Esophagus squamous epithelium (tissue), 5 donors: ENCODE results near the gene REV3L. TPM values are rescaled to one million over a fixed set of nuclear protein-coding genes. Genes with fewer than 3 reads are reported as not detected.

Experiments used
- DNase-seq: peaks from one replicate; lab custom pipeline; 2025; lab: John Stamatoyannopoulos, UW
- H3K27ac ChIP-seq, 4 donors: fragments of 200-600 bp; sonication (generic); one replicate each; pipeline ENCODE4 v1.5.1; 2016 to 2019; ENCODE audit warnings: mild to moderate bottlenecking in 1 of 4
- H3K27me3 ChIP-seq, 4 donors: fragments of 200-600 bp; sonication (generic); 1 replicate in 3 of 4; 2 replicates in 1 of 4; pipeline versions ENCODE4 v1.5.1 to v1.6.0; 2017 to 2021; ENCODE audit warnings: antibody characterized with exemption in 1 of 4
- H3K36me3 ChIP-seq, 3 donors: fragments of 200-600 bp; sonication (generic); one replicate each; pipeline ENCODE4 v1.5.1; 2016 to 2019
- H3K4me1 ChIP-seq, 3 donors: fragments of 200-600 bp; sonication (generic); one replicate each; pipeline ENCODE4 v1.5.1; 2017 to 2019
- H3K4me3 ChIP-seq, 4 donors: fragments of 200-600 bp; sonication (generic); 1 replicate in 3 of 4; 2 replicates in 1 of 4; pipeline ENCODE4 v1.5.1; 2016 to 2019; ENCODE audit warnings: mild to moderate bottlenecking in 2 of 4, moderate library complexity in 1 of 4
- H3K9me3 ChIP-seq, 3 donors: fragments of 200-600 bp; sonication (generic); one replicate each; pipeline ENCODE4 v1.5.1; 2016 to 2019
- POLR2A ChIP-seq, 4 donors: fragments of 450-650 bp; IDR thresholded peaks; one replicate each; pipeline ENCODE4 v1.6.1; 2017; ENCODE audit warnings: antibody characterized with exemption in 4 of 4, mild to moderate bottlenecking in 4 of 4, moderate library complexity in 3 of 4
- WGBS, 2 donors: methylation state at CpG; one replicate each; pipeline ENCODE4 v1.1.5; 2018; 5-methylcytosine and 5-hydroxymethylcytosine counted together
- intact Hi-C: fragments of 100-400 bp; cut with DNase I; formaldehyde crosslinking; loops from one replicate; pipeline ENCODE4 v1.15.0; 2022
- total RNA-seq, 4 donors: library from RNA; depleted of rRNA; stranded (reverse); fragments of >200 nt; gene quantifications; one replicate each; pipeline ENCODE4 v1.1.0, GENCODE V29; 2016
- TF ChIP-seq, protein P1 (sequence below), 6 experiments: fragments of 450-650 bp in 4 of 6; fragments of 200-600 bp in 2 of 6; sonication (generic) in 2 of 6; IDR thresholded peaks; one replicate each; pipeline ENCODE4 v1.5.1; 2016 to 2019; ENCODE audit warnings: antibody characterized with exemption in 6 of 6, mild to moderate bottlenecking in 4 of 6, moderate library complexity in 4 of 6
- donor health status: DM: yes; HTN: yes; CAD: no.

REV3L gene
- total RNA-seq, 4 donors from 2014 or later, result 7.0 to 47.1 (median 18.8) TPM

DNA sequence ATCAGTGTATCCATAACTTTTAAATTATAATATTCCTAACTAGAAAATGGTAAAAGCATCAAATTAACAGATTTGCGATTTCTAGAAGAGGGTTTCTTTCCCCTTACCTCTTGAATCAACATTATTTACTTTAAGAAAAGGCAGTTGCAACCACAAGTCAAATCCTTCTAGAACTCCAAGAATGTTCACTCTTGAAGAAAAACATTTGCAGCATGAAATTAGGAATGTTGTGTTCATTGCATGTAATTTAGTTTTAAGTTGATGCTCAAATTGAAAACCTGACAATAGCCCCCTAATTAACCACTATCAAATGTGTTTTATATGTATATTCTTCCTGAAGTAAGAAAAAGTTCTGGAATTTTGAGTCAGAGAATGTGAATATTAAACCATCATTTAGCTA is 2.3 kb upstream of the REV3L start:
- no peak overlapping the region for H3K4me3 ChIP-seq
- no peak for DNase-seq
- intact Hi-C loops, result loop anchor here (10.0 kb wide), 2 partner anchors 69 to 231 kb away; a partner anchor contains a TSS
- no peaks in the 10 kb centered on the region for H3K27me3 ChIP-seq
- H3K9me3 ChIP-seq, result no peaks in the 10 kb centered on the region
- TF ChIP-seq, protein P1, sequence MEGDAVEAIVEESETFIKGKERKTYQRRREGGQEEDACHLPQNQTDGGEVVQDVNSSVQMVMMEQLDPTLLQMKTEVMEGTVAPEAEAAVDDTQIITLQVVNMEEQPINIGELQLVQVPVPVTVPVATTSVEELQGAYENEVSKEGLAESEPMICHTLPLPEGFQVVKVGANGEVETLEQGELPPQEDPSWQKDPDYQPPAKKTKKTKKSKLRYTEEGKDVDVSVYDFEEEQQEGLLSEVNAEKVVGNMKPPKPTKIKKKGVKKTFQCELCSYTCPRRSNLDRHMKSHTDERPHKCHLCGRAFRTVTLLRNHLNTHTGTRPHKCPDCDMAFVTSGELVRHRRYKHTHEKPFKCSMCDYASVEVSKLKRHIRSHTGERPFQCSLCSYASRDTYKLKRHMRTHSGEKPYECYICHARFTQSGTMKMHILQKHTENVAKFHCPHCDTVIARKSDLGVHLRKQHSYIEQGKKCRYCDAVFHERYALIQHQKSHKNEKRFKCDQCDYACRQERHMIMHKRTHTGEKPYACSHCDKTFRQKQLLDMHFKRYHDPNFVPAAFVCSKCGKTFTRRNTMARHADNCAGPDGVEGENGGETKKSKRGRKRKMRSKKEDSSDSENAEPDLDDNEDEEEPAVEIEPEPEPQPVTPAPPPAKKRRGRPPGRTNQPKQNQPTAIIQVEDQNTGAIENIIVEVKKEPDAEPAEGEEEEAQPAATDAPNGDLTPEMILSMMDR (IDR thresholded peaks at IDR 0.05), result no peak
- TF ChIP-seq POLR2A (IDR thresholded peaks at IDR 0.05), result no peak
- peak overlapping the region in 3 of 4 donors; percentile 96 to 100 (median 100) for H3K27ac ChIP-seq
- H3K4me1 ChIP-seq, result peaks cover 10 to 32% (median 14%) of the 10 kb centered on the region in 3 donors
- H3K36me3 ChIP-seq, result no peaks in the 10 kb centered on the region
- 65 to 83% methylated on average over 1 of the region's 1 CpG for WGBS, 2 donors

DNA sequence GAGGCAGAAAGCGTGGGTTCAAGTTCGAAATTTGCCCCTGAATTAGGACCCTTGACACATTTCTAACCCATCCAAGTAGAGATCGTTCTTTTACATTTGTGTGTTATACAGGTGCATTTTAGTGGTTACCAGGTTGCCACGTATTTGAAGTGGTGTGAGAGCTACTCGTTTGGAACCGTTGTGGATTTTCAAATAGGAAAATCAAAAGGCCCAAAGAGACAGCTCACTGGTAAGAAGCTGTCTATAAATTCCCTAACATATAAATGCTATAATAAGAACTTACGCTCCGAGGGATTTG is 1.6 kb upstream of the REV3L start:
- H3K4me3 ChIP-seq, result peak overlapping the region; percentile 79 to 99 (median 94)
- intact Hi-C loops, result loop anchor here (10.0 kb wide), 2 partner anchors 70 to 230 kb away; a partner anchor contains a TSS
- peaks cover 10 to 40% (median 19%) of the 10 kb centered on the region in 3 donors for H3K4me1 ChIP-seq
- H3K9me3 ChIP-seq, result no peaks in the 10 kb centered on the region
- WGBS, 2 donors, result 18 to 27% methylated on average over 8 of the region's 8 CpGs
- H3K27ac ChIP-seq, result peak overlapping the region; percentile 96 to 100 (median 100)
- TF ChIP-seq, protein P1 (IDR thresholded peaks at IDR 0.05), result no peak
- TF ChIP-seq POLR2A (IDR thresholded peaks at IDR 0.05), result no peak
- H3K27me3 ChIP-seq, result no peaks in the 10 kb centered on the region
- no peaks in the 10 kb centered on the region for H3K36me3 ChIP-seq
- DNase-seq, result no peak

DNA sequence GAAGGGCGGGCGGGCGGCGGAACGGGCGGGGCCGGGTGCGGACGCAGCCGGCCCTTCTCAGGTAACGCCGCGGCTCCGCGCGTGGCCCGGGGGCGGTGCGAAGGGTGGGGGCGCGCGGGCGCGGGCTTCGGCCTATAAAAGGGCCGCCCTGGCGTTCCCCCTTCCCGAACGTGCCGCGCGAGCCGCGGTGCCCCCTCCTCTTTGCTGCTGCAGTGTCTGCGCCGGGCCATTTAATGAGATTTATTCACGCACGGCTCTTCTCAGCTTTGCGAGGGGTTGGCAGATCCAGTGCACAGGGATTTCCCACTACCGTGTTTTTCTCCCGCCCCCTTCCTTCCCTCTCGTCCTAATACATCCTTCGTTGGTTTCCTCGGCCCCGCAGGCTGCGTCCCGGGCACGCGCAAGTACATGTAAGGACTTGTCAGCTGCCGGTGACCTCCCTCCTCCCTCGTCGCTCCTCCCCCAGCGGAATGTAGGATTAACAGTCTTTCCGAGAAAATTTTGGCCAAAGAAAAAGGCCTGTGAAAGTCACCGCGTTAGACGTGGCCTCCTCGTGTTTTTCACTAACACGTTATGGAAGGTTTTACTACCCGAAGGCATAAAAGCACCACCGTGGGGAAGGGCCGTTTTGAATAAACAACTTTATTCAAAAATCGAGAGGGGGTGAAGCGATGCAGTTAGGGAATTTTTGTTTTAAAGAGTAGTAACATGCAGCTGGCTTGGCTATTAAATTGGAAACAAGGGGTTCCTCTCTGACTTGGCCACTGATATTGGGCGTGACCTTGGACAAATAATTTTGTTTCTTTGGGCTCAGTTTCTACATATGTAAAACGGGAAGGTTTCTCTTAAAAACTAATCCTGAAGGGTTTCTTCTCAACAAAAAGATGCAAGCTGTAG is 966 bp upstream of the REV3L start:
- H3K9me3 ChIP-seq, result no peaks in the 10 kb centered on the region
- peak; percentile 67 for DNase-seq
- no peaks in the 10 kb centered on the region for H3K27me3 ChIP-seq
- intact Hi-C loops, result loop anchor here (10.0 kb wide), 2 partner anchors 71 to 229 kb away; a partner anchor contains a TSS
- H3K36me3 ChIP-seq, result no peaks in the 10 kb centered on the region
- peak overlapping the region; percentile 79 to 99 (median 94) for H3K4me3 ChIP-seq
- peak overlapping the region; percentile 96 to 100 (median 100) for H3K27ac ChIP-seq
- TF ChIP-seq POLR2A (IDR thresholded peaks at IDR 0.05), result peak in 2 of 4 donors; percentile 61 to 84
- TF ChIP-seq, protein P1 (IDR thresholded peaks at IDR 0.05), result peak in 1 of 6 experiments; percentile 10
- peaks cover 10 to 46% (median 19%) of the 10 kb centered on the region in 3 donors for H3K4me1 ChIP-seq
- WGBS, 2 donors, result 0% methylated on average over 27 to 29 of the region's 66 CpGs

DNA sequence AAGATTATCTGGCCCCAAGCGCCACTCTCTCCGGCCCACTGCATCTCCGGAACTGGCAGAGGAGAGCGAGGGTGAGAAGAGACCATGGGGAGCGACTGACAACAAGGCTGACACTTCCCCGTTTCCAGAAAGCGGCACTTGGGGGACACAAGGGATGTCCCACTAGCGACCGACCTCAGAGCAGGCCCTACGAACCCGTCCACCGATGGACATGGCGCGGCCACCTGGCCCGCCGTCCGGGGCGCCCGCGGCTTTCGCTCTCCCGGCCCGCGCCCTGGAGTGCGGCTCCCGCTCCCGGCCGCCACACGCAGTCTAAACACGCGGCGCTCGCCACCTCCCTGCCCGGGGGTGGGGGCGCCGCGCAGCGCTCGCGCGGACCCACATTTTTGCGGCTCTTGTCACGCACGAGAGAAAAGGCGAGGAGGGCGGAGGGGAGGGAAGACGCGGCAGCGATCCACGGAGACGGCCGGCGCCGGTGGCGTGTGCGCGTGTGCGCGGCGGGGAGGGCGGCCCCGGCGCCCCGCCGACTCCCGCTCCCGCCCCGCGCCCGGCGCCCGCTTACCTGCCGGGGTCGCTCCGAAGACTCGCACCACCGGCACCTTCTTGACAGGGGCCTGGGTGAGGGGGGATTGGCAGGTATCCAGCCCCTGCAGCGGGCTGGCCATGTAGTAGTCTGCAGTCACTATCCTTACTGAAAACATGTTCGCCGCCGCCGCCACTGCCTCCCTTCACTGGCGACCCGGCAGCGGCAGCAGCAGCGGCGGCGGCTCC is 645 bp downstream of the REV3L start:
- peak overlapping the region; percentile 79 to 99 (median 94) for H3K4me3 ChIP-seq
- peaks cover 14 to 62% (median 29%) of the 10 kb centered on the region in 3 donors for H3K4me1 ChIP-seq
- TF ChIP-seq POLR2A (IDR thresholded peaks at IDR 0.05), result peak in 1 of 4 donors; percentile 37
- TF ChIP-seq, protein P1 (IDR thresholded peaks at IDR 0.05), result no peak
- WGBS, 2 donors, result 0% methylated on average over 3 of the region's 88 CpGs; no CpG with 5 or more reads in 1 of the 2 donors
- DNase-seq, result no peak
- H3K36me3 ChIP-seq, result no peaks in the 10 kb centered on the region
- intact Hi-C loops, result loop anchor here (10.0 kb wide), 2 partner anchors 72 to 228 kb away; a partner anchor contains a TSS
- H3K27me3 ChIP-seq, result no peaks in the 10 kb centered on the region
- H3K27ac ChIP-seq, result peak overlapping the region; percentile 96 to 100 (median 100)
- no peaks in the 10 kb centered on the region for H3K9me3 ChIP-seq
